GM21390 (cell line): ENCODE results near the gene PNMA6E.

ENCODE experiments used
- ATAC-seq: cut with Tn5 transposase; IDR thresholded peaks from one replicate; pipeline ENCODE4 v1.9.1; 2021; ENCODE audit not compliant: unreplicated experiment

PNMA6E gene

GRCh38 chrX:153401133-153401764, at the start of gene PNMA6E:
Gene PNMA6E, minus strand, starts transcription at chrX:153401350. Its CDS starts 2,501 bp downstream, at chrX:153398849.
- ATAC-seq: no peak

GRCh38 chrX:153450949-153451277, 49.8 kb upstream of the PNMA6E start:
- no peak for ATAC-seq

GRCh38 chrX:153450114-153450948, 49.2 kb upstream of the PNMA6E start:
- no peak for ATAC-seq

- no peak for ATAC-seq
Measured at GRCh38 chrX:153449368-153450113, 48.4 kb upstream of the PNMA6E start.

- ATAC-seq: no peak
Measured at GRCh38 chrX:153448556-153449367, 47.6 kb upstream of the PNMA6E start.

GRCh38 chrX:153447581-153447960, 46.4 kb upstream of the PNMA6E start:
- ATAC-seq: no peak

GRCh38 chrX:153446950-153447580, 45.9 kb upstream of the PNMA6E start:
- no peak for ATAC-seq

GRCh38 chrX:153446636-153446936, 45.4 kb upstream of the PNMA6E start:
- ATAC-seq: no peak

GRCh38 chrX:153445856-153446635, 44.9 kb upstream of the PNMA6E start, which contains the start of gene TREX2:
Gene TREX2, minus strand, starts transcription at chrX:153446056. Its CDS starts 626 bp downstream, at chrX:153445430.
- ATAC-seq: no peak

GRCh38 chrX:153445106-153445855, 44.1 kb upstream of the PNMA6E start:
- ATAC-seq: no peak

GRCh38 chrX:153444333-153445011, 43.3 kb upstream of the PNMA6E start:
- no peak for ATAC-seq

GRCh38 chrX:153443476-153444332, 42.6 kb upstream of the PNMA6E start:
- ATAC-seq: no peak

GRCh38 chrX:153442463-153442862, 41.3 kb upstream of the PNMA6E start:
- no peak for ATAC-seq

GRCh38 chrX:153441981-153442380, 40.8 kb upstream of the PNMA6E start:
- no peak for ATAC-seq

GRCh38 chrX:153441296-153441695, 40.1 kb upstream of the PNMA6E start:
- ATAC-seq: no peak

GRCh38 chrX:153440556-153441135, 39.5 kb upstream of the PNMA6E start:
- ATAC-seq: no peak

GRCh38 chrX:153439977-153440376, 38.8 kb upstream of the PNMA6E start:
- ATAC-seq: no peak
